HG03025 (cell line): ENCODE measurements around the gene CIZ1.
A peak's percentile ranks its signal among the peaks of the same experiment; 100 is the strongest.
"Not testable (repeated sequence)": the region's sequence is repeated elsewhere in the genome, so short reads cannot be mapped to it uniquely, and the experiment has no call there.

Experiments used
- ATAC-seq: cut with Tn5 transposase; IDR thresholded peaks from one replicate; pipeline ENCODE4 v1.9.1; 2021; ENCODE audit warnings: mild to moderate bottlenecking, moderate library complexity; ENCODE audit not compliant: unreplicated experiment, low FRiP score

The CIZ1 gene, protein sequence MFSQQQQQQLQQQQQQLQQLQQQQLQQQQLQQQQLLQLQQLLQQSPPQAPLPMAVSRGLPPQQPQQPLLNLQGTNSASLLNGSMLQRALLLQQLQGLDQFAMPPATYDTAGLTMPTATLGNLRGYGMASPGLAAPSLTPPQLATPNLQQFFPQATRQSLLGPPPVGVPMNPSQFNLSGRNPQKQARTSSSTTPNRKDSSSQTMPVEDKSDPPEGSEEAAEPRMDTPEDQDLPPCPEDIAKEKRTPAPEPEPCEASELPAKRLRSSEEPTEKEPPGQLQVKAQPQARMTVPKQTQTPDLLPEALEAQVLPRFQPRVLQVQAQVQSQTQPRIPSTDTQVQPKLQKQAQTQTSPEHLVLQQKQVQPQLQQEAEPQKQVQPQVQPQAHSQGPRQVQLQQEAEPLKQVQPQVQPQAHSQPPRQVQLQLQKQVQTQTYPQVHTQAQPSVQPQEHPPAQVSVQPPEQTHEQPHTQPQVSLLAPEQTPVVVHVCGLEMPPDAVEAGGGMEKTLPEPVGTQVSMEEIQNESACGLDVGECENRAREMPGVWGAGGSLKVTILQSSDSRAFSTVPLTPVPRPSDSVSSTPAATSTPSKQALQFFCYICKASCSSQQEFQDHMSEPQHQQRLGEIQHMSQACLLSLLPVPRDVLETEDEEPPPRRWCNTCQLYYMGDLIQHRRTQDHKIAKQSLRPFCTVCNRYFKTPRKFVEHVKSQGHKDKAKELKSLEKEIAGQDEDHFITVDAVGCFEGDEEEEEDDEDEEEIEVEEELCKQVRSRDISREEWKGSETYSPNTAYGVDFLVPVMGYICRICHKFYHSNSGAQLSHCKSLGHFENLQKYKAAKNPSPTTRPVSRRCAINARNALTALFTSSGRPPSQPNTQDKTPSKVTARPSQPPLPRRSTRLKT

DNA sequence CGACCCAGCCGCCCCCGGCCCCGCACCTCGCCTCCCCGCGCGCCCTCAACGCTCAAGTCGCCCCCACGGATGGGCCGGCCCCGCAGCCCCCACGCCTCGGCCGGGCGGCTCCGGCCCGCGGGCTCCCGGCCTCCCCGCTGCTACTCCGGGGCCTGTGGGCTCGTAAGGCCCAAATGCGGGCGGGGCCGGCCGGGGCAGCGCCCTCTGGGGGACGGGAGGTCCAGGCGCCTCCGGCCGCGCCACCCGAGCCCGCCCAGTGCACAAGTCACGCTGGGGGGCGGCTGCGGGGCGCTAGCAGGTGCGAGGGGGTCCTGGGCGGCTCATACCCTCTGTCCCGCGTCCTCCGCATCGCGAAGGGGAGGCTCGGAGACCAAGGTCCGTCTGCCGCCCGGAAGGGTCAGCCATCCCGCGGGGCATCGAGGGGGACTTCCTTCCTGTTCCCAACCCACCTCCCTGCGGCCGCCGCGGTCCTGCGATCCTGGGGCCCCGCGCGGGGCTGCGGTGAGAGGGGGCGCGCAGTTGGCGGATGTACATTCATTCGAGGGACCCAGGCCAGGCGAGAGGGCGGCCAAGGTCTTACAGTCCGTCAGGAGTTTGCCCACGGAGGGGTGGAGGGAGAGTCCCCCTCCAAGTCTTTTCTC is at the start of gene CIZ1:
TSS of gene CIZ1 (minus strand) at position 167 of the 641 bp plus-strand sequence. CDS start 715 bp downstream, outside the sequence.
- ATAC-seq, result peak; percentile 70

DNA sequence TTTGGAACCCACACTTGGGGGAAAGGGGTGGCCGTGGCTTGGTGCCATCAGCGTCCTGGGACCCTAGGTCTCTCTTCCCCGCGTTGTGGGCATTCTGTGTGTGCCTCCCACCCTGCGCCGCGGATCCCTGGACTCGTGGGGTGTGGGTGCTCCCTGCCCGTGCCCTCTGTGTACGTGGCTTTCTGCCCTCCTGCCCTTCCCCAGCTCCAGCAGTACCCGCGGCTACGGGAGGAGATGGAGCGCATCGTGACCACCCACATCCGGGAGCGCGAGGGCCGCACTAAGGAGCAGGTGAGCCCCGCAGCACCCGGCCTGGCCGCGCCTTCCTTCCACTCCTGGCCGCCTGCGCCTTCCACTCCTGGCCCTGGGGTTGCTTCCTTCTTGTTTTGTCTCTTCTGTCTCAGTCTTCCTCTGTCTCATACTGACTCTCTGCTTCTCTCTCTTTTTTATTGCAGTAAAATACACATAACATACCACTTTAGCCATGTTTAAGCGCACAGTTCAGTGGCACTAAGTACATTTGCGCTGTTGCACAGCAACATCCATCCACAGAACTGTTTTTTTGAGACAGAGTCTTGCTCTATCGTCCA is 42.5 kb upstream of the CIZ1 start:
- ATAC-seq, result no peak

DNA sequence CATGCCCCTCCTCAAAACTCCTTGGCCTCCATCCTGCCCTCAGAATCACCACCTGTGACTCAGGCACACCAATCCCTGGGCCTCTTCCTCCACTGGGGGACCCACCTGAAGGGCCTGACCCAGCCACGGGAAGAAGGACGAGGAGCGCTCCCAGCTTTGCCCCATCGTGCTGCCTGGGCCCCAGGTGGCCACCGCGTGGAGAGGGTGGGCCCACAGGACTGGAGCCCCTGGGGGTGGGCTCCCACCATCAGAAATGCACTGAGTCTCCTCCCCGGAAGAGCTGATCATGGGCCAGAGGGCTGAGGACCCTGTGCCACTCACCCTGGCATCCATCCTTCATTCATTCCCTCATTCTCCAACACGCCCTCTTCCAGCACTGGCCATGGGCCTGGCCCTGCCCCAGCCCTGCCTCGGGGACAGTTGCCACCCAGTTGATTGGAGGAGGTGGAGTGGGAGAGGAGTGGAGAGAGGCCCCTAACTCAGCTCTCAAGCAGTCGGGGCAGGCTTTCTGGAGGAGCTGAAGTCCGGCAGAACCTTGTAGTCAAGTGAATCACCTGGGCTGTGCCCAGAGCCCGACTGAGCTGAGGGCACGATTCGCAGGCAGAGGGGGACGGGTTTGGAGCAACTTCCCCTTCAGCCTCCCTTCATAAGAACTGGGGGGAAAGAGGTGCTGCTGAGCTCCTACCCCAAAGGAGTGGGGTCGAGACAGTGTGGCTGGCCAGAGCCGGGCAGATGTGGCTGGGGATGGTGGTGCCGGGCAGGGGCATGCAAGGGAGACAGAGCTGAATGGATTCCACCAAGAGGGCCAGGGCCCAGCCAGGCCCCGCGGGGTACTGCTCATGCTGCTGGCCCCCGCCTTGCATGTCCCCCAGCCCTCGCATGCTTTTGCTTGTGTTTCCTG is 41.4 kb upstream of the CIZ1 start:
- no peak for ATAC-seq

DNA sequence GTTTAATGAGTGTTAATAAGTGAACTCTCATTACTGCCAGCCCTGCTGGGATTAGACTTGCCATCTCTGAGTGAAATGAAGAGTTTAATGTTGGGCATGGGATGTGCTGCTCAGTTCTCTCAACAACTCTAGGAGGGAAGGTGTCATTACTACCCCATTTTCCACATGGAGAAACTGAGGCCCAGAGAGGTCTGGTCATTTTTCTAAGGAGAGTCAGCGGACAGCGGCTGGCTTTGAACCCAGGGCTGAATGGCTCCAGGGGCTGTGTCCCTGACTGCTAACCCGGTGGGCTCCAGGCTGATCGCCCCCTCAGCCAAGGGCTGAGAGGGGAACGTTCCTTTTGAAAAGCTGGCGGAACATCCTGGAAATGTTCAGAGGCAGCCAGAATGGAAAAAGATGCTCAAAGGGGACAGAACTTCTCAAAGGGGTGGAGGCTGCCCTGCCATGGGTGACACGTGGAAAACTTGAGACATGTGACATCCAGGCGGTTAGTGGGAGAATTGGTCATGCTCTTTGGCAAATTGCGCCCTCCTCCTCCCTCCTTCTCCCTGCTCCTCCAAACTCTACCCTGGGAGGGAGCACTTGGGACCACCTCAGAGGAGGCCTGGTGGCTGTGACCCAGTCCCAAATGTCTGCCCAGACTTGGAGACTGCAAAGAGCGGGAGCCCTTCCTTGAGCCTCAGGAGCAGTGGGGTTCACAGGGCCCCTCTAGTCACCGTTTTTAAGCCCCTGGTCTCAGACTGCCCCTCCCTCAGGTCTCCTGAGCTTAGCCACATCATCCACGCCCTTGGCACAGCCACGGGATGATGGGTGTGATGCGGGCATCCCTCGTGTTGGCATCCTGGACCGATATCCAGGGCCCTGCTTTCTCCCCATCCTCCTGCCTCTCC is 40.5 kb upstream of the CIZ1 start:
- no peak for ATAC-seq

DNA sequence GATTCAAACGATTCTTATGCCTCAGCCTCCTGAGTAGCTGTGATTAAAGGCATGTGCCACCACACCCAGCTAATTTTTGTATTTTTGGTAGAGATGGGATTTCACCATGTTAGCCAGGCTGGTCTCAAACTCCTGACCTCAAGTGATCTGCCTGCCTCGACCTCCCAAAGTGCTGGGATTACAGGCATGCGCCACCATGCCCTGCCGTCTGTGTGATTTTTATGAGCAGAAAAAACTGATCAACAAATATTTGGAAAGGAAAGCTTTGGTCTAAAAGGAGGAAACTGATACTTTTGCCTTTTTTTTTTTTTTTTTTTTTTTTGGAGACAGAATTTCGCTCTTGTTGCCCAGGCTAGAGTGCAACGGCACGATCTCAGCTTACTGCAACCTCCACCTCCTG is 39.5 kb upstream of the CIZ1 start:
- ATAC-seq, result not testable (repeated sequence)

DNA sequence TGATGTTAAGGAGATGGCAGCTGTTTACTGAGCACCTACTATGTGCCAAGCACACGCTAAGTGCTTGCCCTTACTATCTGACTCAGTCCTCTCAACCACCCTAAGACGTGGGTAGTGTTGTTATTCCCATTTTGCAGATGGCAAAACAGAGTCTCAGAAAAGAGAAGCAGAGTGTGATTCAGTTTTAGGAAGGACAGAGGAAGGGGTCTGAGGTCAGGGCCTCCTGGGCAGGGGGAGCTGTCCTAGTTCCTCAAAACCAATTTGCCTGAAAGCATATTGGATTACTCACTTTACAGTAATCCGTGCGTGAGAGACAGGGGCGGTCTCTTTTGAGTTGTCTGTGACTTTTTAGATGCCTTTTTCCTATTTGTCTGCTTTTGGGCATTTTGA is 35.0 kb upstream of the CIZ1 start:
- no peak for ATAC-seq

DNA sequence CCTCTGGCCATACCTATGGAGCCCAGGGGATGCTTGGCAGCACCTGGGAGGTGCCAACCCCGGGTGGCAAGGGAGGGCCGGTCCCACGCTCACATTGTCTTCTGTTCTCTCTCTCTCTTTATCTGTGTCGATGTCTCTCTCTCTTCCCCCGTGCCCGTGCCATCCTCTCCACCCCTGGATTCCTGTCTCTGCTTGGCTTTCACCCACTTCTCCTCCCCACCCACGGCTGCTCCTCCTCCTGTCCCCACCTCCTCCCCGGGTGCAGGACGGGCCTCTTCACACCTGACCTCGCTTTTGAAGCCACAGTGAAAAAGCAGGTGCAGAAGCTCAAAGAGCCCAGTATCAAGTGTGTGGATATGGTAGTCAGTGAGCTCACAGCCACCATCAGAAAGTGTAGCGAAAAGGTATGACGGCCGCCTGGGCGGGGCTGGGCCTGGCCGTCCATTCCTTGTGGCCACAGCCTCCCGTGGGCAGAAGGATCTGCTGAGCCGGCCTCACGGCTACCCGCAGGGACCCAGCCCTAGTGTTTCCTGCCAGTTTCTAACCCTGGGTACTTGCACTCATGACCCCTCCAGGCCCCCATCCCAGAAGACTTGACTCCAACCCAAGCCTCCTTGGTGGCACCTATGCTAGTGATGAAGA is 34.5 kb upstream of the CIZ1 start:
- ATAC-seq, result no peak

DNA sequence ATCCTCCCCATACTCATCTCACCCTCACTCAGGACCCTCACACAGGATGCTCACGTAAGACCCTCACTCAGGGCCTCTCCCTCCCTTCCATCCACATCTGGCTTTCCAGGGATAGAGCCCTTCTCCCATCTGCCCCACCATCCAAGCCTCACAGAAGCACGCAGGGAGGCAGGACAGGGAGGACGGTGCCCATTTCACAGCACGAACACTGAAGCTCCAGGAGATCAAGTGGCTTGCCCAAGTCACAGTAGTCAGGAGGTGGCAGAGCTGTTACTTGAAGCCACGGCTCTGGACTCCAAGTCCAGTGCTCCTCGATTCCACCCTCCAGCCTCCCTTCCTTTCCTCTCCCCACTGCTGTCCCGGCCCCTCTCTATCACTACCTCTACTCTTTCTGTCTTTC is 33.5 kb upstream of the CIZ1 start:
- no peak for ATAC-seq

DNA sequence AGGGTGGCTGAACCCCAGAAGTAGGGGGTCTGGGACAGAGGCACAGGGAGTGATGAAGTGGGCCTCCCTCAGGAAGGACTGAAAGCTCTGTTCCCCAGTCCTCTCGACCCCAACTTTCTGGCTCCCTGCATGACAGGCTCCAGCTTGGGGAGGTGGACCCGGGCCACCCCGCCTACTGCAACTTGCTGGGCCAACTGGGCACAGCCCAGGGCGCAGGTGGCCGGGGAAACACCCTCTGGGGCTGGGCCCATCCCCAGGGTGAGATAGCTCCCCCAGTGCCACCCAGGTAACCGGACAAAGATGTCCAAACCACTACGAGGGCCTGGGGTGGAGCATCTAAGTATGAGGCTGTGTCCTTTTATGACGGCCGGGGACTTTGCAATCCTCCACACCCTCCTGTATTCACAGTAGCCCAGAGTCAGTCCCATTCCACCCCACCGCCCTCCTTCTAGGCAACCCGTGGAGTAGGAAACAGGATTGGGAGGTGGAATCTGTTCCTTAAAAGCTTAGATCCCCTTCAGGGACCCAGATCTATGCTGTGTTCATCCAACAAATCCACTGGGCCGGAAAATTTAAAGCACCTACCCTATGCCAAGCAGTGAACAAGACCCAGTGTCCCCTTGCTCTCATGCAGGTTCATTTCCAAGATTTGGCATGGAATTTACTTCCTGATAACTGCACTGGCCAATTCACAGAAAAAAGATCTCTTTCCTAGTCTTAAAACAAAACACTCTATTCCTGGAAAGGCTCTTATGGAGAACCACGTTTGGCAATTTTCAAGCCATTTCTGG is 31.7 kb upstream of the CIZ1 start:
- no peak for ATAC-seq

DNA sequence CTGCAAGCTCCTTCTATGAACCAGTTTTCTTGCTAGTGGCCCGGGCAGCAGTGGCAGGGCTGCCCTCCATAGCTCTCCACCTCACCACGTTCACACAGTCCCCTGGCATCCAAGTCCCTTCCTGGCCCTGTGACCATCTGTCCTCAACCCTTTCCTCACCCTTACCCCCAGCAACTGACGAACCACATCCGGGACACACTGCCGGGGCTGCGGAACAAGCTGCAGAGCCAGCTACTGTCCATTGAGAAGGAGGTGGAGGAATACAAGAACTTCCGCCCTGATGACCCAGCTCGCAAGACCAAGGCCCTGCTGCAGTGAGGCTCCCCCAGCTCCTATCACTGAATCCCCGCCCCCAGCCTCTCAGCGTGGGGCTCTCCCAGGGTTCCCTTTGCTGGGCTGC is 30.7 kb upstream of the CIZ1 start:
- no peak for ATAC-seq

DNA sequence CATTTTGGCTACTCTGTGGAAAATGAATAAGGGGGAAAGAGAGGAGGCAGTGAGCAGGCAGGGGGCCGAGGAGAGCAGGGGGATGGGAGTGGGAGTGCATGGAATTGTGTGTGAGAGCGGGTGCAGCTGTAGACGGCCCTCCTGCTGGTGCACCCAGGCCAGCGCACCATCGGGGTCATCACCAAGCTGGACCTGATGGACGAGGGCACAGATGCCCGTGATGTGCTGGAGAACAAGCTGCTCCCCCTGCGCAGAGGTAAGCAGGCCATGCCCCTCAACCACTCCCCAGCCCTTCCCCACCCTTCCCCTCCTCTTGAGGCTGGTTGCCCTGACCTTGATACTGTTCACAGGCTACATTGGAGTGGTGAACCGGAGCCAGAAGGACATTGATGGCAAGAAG is 28.5 kb upstream of the CIZ1 start:
- ATAC-seq, result no peak

DNA sequence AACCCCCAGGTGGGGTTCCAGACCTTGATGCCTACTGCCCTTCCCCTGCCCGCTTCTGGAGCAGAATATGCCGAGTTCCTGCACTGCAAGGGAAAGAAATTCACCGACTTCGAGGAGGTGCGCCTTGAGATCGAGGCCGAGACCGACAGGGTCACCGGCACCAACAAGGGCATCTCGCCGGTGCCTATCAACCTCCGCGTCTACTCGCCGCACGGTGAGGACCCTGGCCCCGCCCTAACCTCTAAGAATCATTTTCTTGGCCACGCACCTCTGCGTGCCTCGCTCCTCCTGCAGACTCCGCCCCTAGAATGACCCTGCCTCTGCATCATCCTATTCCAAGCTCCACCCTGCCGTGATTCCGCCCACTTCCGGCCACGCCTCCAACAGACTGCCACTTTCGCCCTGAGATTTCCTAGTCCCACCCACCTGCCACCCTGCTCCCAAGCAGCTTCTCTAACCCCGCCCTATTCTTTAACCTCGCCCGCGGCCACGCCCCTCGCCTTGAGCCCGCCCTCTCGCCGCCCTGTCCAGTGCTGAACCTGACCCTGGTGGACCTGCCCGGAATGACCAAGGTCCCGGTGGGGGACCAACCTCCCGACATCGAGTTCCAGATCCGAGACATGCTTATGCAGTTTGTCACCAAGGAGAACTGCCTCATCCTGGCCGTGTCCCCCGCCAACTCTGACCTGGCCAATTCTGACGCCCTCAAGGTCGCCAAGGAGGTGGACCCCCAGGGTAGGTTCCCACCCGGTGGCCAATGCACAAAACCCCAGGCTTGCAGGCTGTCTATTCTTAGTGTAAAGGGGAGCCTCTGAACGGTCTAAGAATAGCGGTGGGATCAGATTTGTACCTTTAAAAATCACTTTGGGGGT is 27.4 kb upstream of the CIZ1 start:
- peak; percentile 69 for ATAC-seq

DNA sequence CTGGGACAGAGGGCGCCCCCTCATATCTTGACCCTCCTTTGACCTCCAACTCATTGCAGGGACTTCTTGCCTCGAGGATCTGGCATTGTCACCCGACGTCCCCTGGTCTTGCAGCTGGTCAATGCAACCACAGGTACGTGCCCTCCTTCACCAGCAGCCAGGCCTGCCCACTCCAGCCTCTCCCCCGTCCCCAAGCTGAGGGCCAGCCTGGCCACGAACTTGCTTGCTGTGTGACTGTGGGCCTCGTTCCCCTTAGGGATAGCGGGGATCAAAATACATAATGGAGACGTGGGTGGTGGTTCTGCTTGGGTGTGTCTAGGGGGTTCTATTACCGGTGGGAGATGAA is 26.8 kb upstream of the CIZ1 start:
- ATAC-seq, result no peak

DNA sequence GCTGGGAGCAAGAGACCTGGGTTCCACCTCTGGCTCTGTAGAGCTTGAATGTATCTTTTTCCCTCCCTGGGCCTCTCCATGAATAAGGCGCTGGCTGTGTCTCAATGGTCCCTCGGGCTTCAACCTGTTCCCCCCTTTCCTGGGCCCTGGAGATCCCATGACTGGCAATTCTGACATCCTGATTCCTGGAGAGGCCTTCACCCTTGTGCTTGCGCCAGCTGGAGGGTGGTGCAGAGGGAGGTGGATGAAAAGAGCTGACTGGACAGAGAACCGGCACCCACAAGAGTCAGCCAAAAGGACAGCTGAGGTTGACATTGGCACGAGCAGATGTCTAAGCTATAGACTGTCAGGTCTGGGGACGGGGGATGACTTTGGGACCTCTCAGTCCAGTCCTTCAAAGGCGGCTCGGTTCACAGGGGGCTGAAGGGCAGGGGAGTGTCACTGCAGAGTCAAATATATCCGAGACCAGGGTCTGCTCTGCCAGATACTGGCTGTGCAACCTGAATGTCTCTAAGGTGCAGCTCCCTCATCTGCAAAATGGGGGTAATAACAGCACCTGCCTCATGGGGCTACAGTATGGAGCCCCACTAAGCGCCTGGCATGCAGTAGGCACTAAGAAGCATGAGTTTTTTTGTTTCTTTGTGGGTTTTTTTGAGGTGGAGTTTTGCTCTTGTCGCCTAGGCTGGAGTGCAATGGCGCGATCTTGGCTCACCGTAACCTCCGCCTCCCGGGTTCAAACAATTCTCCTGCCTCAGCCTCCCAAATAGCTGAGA is 25.6 kb upstream of the CIZ1 start:
- ATAC-seq, result no peak

DNA sequence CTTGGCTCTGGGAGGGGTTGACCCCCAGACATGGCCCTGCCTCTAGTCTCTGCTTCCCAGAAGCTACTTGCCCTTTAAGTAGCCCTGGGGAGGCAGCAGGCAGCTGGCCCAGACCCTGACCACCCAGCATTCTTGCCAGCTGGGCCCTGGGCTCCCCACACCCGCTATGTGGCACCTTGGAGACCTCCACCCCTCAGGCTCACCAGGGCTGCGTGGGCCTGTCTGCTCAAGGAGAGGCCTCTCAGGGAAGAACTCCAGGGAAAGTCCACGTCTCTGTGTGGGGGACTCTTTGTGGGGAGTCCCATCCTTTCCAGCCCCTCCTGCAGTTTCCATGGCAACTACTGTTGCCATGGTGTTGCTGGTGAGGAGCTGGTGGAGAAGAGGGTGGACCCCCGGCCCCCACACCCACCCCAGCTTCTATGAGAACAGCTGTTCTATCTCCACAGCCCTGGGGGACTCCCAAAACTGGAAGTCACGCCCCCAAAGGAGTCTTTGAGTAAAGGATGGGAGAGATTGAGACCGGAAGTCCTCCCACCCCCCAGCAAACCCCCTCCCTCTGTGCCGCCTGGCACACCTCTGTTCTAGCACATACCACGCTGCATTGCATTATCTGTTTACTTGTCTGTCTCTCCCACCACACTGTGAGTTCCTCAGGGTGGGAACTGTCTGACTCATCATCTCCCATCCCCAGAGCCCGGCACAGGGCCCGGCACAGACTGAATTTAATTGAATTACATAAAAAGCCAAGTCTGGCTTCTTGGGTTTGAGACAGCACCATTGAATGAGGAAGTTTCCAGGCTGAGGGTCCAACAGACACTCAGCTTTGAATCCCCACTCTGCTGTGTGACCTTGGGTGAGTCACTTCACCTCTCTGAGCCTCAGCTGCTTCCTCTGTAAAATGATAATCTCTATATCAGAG is 24.4 kb upstream of the CIZ1 start:
- no peak for ATAC-seq
